PC-9 (cell line): Measurements from ENCODE around the gene TSPAN14.

Source experiments
- EZH2 ChIP-seq: fragments of 200-600 bp; sonication (generic); IDR thresholded peaks from 2 replicates; pipeline ENCODE4 v1.8.0; 2017; ENCODE audit warnings: antibody characterized with exemption, low read depth
- TF ChIP-seq, protein P1 (sequence below): fragments of 200-600 bp; sonication (generic); conservative IDR thresholded peaks from 2 replicates; pipeline ENCODE4 v1.6.1; 2017; ENCODE audit warnings: mixed run types, antibody characterized with exemption, mild to moderate bottlenecking, moderate library complexity

DNA sequence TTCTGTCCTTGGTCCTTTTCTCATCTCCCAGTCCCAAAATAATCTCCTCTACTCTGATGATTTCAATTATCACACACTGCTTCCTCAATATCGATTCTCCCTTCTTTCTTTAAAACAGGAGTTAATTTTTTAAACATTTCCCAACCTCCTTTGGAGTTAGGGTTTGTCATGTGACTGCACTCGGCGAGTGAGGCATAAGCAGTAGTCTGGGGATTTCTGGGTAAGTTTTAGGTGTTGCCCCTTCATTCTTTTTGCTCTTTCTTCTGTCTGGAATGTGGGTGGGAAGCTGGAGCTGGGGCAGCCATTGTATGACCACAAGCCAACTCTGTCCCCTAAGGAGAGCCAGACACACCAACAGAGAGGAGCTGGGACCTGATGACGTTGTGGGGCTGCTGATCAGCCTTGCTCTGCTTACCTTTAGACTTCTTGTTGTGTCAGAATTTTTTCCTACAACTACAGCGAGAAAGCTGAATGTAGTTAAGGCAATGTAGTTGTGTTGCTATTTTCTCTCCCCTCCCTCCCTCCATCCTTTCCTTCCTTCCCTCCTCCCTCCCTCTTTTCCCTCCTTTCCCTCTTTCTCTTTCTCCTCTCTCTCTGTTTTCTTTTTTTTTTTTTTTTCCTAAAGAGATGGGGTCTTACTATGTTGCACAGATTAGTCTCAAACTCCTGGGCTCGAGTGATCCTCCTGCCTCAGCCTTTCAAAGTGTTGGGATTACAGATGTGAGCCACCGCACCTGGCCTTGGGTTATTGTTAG, 6.5 kb upstream of the TSPAN14 start:
- TF ChIP-seq, protein P1, sequence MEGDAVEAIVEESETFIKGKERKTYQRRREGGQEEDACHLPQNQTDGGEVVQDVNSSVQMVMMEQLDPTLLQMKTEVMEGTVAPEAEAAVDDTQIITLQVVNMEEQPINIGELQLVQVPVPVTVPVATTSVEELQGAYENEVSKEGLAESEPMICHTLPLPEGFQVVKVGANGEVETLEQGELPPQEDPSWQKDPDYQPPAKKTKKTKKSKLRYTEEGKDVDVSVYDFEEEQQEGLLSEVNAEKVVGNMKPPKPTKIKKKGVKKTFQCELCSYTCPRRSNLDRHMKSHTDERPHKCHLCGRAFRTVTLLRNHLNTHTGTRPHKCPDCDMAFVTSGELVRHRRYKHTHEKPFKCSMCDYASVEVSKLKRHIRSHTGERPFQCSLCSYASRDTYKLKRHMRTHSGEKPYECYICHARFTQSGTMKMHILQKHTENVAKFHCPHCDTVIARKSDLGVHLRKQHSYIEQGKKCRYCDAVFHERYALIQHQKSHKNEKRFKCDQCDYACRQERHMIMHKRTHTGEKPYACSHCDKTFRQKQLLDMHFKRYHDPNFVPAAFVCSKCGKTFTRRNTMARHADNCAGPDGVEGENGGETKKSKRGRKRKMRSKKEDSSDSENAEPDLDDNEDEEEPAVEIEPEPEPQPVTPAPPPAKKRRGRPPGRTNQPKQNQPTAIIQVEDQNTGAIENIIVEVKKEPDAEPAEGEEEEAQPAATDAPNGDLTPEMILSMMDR: no peak
- no peak for TF ChIP-seq EZH2
